Hematopoietic multipotent progenitor cell treated with erythropoietin and hydrocortisone succinate and interleukin-3 and kit ligand, for 17 days (in vitro differentiated cells): ENCODE data around the gene SKOR2.

Experiments
- DNase-seq: peaks from one replicate; pipeline ENCODE4 v3.0.0-alpha.2; 2015; ENCODE audit warnings: low spot score

The SKOR2 gene, protein sequence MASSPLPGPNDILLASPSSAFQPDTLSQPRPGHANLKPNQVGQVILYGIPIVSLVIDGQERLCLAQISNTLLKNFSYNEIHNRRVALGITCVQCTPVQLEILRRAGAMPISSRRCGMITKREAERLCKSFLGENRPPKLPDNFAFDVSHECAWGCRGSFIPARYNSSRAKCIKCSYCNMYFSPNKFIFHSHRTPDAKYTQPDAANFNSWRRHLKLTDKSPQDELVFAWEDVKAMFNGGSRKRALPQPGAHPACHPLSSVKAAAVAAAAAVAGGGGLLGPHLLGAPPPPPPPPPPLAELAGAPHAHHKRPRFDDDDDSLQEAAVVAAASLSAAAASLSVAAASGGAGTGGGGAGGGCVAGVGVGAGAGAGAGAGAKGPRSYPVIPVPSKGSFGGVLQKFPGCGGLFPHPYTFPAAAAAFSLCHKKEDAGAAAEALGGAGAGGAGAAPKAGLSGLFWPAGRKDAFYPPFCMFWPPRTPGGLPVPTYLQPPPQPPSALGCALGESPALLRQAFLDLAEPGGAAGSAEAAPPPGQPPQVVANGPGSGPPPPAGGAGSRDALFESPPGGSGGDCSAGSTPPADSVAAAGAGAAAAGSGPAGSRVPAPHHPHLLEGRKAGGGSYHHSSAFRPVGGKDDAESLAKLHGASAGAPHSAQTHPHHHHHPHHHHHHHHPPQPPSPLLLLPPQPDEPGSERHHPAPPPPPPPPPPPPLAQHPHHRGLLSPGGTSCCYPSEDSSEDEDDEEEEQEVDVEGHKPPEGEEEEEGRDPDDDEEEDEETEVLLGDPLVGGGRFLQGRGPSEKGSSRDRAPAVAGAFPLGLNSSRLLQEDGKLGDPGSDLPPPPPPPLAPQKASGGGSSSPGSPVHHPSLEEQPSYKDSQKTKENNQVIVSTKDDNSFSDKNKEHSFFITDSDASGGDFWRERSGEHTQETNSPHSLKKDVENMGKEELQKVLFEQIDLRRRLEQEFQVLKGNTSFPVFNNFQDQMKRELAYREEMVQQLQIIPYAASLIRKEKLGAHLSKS

GRCh38 chr18:47251289-47252120 is at the start of gene SKOR2:
SKOR2 (minus strand) TSS chr18:47251660; CDS start chr18:47249183, 2,477 bp downstream.
- DNase-seq: no peak

GRCh38 chr18:47296462-47296861 is 45.0 kb upstream of the SKOR2 start:
- DNase-seq: no peak

DNA sequence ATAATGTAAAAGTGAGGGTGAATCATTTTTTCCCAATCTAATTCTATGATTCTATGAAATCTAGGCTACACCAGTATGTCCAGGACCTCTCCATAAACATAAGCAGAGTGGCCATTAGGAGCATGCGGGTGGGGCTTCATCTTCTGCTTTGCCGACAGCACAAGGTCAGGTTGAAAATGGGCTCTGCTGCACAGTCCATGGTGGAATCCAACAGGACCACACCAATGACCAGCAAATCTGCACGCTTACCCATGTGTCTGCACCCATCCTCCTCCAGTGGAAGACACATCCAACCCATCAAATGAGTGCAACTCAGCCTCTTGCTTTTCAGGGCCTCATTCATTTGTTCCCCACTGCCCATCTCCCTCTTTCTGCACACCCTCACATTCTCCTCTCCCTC is 43.3 kb upstream of the SKOR2 start:
- no peak for DNase-seq

DNA sequence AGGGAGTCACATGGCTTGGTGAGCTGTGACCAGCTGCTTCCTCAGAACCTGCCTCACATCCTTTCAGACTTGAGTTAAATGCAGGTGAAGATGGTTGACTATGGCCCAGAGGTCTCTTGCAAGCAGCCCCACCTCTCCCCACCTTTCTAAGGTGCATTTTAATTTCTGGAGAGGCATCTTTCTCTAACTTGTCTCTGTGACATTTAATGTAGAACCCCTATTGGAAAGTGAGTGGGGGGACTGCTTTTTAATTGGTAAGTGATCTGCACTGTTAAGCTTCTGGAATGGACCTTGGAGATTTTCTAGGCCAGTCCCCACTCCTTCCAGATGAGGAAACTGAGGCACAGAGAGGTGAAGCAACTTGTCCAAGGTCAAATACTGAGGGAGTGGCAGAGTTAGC is 37.3 kb upstream of the SKOR2 start:
- no peak for DNase-seq

- no peak for DNase-seq
Observed at GRCh38 chr18:47287911-47288585, 36.6 kb upstream of the SKOR2 start.

GRCh38 chr18:47286776-47287410 is 35.4 kb upstream of the SKOR2 start:
- DNase-seq: no peak

GRCh38 chr18:47285456-47285855 is 34.0 kb upstream of the SKOR2 start:
- no peak for DNase-seq

DNA sequence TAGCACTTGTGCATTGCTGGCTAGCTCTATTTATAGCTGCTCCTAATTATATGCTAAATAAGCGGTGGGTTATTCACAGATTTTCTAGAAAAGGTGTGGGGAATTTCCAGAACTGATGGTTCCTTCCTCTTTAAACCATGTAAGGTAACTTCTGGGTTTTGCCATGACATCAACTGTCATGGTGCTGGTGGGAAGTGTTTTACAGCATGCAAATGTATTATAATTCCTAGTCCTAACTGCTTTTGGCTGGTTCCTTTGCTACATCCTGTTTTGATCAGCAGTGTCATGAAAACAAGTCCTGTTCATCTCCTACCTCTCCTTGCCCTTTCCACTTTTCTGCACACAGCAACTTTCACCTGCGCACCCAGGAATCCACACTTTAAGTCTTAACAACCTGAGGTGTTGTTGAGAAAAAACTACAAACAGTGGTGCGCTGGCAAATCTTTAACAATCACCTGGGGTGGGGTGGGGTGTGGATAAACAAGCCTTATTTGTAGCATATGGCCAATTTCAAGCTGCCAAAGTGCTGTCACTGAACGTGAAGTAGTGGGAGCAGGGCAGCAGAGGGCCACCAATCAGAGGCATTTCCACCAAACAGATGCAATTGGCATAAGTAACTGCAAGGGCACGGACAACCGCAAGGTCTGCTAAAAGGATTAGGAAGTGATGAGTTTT is 33.4 kb upstream of the SKOR2 start:
- DNase-seq: no peak

- DNase-seq: no peak
Observed at GRCh38 chr18:47283476-47283875, 32.0 kb upstream of the SKOR2 start.

DNA sequence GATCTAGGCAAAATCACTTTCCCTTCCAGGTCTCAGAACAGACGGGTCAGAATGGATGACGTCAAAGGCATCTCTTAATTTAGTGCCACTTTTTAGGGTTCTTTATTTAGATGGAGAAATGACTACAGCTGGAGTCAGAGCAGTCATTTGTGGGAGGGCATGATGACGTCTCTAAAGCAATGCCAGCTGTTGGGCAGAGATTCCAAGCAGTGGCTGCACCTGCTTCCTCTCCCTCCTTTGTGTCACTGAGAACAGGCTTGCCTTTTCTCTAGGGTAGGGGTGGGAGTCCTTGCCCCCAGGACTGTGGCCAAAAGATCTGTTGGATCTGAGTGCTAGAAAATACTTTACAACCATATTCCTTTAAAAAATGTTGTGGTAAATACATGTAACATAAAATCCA is 28.7 kb upstream of the SKOR2 start:
- DNase-seq: no peak

DNA sequence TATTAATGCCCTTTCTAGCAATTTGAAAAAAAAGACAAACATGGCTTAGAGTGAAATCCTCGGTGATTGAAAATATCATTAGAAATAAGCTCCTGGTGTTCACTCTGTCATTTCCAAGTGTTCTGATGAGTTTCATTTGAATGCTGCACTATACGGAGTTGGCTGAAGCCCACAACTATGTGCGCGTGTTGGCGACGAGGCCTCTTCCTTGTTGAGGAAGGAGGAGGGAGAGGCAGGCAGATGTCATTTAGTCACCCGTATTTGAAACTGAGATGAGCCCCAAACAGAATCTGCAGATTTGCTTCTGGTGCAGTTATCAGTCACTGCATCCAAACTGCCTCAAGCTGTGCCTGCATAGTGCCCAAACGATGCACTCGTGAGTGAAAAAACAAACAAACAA is 23.5 kb upstream of the SKOR2 start:
- DNase-seq: no peak

DNA sequence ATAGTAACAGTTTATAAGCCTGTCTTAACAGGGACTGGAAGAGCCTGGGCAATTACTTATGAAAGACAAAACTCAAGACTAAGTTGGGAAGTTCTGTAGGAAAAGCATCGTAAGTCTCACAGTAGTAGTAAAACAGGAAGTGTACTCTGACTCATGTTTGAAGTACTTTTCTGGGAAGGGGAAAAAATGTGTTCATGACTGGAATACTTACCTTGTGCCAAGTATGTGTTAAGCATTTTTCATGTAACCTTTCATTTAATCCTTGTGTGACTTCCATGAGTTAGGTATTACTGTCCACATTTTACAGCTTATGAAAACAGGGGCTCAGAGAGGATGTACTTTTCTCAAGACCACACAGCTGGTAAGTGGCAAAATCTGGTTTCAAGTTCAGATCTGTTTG is 13.7 kb upstream of the SKOR2 start:
- no peak for DNase-seq

- no peak for DNase-seq
Observed at GRCh38 chr18:47264308-47264700, 12.8 kb upstream of the SKOR2 start.

DNA sequence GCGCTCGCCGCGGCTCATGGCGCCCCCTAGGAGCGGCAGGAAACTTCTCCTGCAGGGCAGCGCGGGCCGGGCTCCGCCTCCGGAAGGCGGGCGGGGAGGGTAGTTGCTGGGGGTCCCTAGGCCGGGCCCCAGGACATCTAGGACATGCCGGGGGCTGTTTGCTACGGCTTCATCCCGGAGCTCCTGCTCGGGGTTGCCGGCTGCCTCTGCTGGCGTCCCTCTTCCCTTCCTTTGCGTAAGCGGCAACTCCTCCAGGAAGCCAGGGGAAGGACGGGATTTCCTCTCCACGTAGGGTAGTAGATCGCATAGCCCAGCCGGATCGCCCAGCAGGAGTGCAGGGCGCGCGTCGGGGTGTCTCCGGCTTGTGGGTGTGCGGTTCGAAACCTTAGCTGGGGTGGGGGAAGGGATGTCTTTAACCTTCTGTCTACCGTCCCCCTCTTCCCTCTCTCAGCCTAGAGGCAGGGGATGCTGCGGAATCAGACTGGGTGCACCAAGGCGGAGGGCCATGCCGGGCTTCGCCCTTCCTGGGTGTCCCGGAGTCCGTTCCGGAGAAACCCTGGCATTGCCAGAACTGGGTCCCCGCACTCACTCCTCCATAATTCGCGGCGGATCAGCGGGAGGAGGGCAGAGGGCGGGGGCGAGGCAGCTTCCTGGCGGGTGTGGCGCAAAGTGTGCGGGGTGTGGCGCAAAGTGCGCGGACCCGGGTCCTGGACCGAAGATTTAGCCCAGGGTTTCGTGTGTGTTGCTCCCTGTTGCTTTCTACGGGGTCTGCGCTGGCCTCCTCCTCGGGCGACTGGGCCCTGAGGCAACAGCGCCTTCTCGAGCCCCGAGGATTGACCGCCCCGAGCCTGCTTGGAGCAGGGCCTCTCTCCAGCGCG is 12.2 kb upstream of the SKOR2 start:
- DNase-seq: no peak

DNA sequence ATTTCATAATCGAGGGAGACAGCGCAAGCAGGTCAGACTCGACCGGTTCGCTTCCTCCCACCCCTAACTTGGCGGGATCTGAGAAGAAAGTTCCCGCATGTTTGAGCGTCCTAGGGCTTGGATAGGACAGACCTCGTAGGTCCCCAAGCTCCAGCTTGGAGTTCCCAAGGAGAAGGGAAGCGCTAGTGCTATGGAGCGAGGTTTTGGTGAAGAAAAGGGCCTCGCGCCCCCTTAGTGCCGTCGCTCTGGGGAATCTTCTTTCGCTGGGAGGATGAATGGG is 11.6 kb upstream of the SKOR2 start:
- no peak for DNase-seq

DNA sequence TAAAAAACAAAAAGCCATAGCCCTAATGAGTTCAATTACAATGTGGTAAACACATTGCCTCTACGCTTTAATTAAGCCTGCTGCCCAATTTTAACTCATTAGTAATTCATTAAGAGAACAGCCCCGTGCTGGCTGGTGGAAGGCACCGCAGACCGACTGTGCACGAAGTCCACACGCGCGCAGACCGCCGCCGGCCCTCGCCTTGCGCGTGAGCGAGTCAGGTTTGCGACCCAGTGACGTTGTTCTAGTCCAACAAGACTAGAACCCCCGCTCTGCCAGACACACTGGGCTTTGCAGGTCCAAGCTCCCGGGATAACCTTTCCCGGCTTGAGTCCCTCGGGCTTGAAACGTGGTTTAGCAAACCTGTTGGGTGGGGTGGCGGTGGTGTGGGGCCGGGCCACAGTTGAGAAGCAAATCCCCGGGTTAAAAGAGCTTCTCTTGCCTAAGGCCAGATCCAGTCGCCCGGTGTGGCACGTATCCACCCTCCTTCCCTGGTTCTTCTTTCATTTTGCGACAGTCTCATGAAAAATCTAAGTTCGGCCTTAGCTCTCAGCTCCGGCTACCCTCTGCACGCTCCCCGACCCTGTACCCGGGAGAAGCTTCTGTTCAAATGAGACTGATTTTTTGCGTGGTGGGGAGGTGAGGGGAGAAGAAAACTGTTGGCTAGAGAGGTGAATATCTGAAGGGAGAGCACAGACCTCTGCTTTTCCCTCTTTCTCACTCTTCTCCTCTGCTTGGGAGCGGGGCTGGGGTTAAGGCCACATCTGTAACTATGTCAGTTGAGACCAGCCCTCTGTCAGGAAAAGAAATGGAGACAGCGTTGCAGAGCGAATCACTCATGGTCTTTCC is 11.1 kb upstream of the SKOR2 start:
- no peak for DNase-seq

GRCh38 chr18:47261902-47262300 is 10.4 kb upstream of the SKOR2 start:
- no peak for DNase-seq

- no peak for DNase-seq
Observed at GRCh38 chr18:47260924-47261701, 9.7 kb upstream of the SKOR2 start.
